Chondrocyte (in vitro differentiated cells): Measurements from ENCODE around the gene ZBTB8A. TPM values are rescaled to one million over a fixed set of nuclear protein-coding genes. Genes with fewer than 3 reads are reported as not detected.

Source experiments
- DNase-seq: peaks from one replicate; pipeline ENCODE4 v3.0.0; 2021; ENCODE audit warnings: mixed read lengths, low spot score
- H3K27ac Mint-ChIP-seq: one replicate; pipeline ENCODE4 v1.8.0; 2021; ENCODE audit warnings: mild to moderate bottlenecking, moderate library complexity, mixed read lengths; ENCODE audit not compliant: unreplicated experiment
- H3K27me3 Mint-ChIP-seq: 2 replicates; pipeline ENCODE4 v1.8.0; 2021; ENCODE audit warnings: low read depth, mixed read lengths
- H3K36me3 Mint-ChIP-seq: 2 replicates; pipeline ENCODE4 v1.8.0; 2021; ENCODE audit warnings: low read depth, mixed read lengths
- H3K4me1 Mint-ChIP-seq: 2 replicates; pipeline ENCODE4 v1.8.0; 2021; ENCODE audit warnings: low read depth, mild to moderate bottlenecking, mixed read lengths
- H3K4me3 Mint-ChIP-seq: one replicate; pipeline ENCODE4 v1.8.0; 2021; ENCODE audit warnings: mild to moderate bottlenecking, moderate library complexity, mixed read lengths; ENCODE audit not compliant: unreplicated experiment
- H3K9me3 Mint-ChIP-seq: 2 replicates; pipeline ENCODE4 v1.8.0; 2021; ENCODE audit warnings: low read depth, mixed read lengths
- CTCF ChIP-seq: fragments of 200-600 bp; sonication (generic); IDR thresholded peaks from 2 replicates; pipeline ENCODE4 v1.5.0; 2021; ENCODE audit warnings: antibody characterized with exemption, mild to moderate bottlenecking, moderate library complexity
- total RNA-seq: library from RNA; stranded (reverse); gene quantifications from 3 replicates; pipeline ENCODE4 v1.2.1, GENCODE V29; 2021

The ZBTB8A gene
- total RNA-seq, 1 donor from 2014 or later, result 12.7 TPM

GRCh38 chr1:32536764-32537163 lies 2.5 kb upstream of the ZBTB8A start:
- no peak overlapping the region for H3K27ac Mint-ChIP-seq
- H3K4me3 Mint-ChIP-seq, result no peak overlapping the region
- H3K27me3 Mint-ChIP-seq, result no peaks in the 10 kb centered on the region
- no peak for TF ChIP-seq CTCF
- no peaks in the 10 kb centered on the region for H3K9me3 Mint-ChIP-seq
- H3K36me3 Mint-ChIP-seq, result no peaks in the 10 kb centered on the region
- no peak for DNase-seq
- peaks cover 19% of the 10 kb centered on the region for H3K4me1 Mint-ChIP-seq

- peaks cover 19% of the 10 kb centered on the region for H3K4me1 Mint-ChIP-seq
- no peaks in the 10 kb centered on the region for H3K27me3 Mint-ChIP-seq
- no peaks in the 10 kb centered on the region for H3K36me3 Mint-ChIP-seq
- no peaks in the 10 kb centered on the region for H3K9me3 Mint-ChIP-seq
- peak overlapping the region; percentile 83 for H3K4me3 Mint-ChIP-seq
- peak overlapping the region; percentile 39 for H3K27ac Mint-ChIP-seq
- no peak for DNase-seq
- no peak for TF ChIP-seq CTCF
Observed at GRCh38 chr1:32539584-32540571, 651 bp downstream of the ZBTB8A start.

GRCh38 chr1:32540605-32541004 lies 1.4 kb downstream of the ZBTB8A start:
- H3K36me3 Mint-ChIP-seq, result no peaks in the 10 kb centered on the region
- H3K9me3 Mint-ChIP-seq, result no peaks in the 10 kb centered on the region
- DNase-seq, result no peak
- no peaks in the 10 kb centered on the region for H3K27me3 Mint-ChIP-seq
- TF ChIP-seq CTCF, result no peak
- H3K27ac Mint-ChIP-seq, result no peak overlapping the region
- H3K4me1 Mint-ChIP-seq, result peaks cover 19% of the 10 kb centered on the region
- peak overlapping the region; percentile 78 for H3K4me3 Mint-ChIP-seq

GRCh38 chr1:32541064-32541566 lies 1.9 kb downstream of the ZBTB8A start:
- Mint-ChIP-seq H3K4me3 (peak overlapping the region; percentile 78), H3K27ac (no peak overlapping the region), H3K9me3 (no peaks in the 10 kb centered on the region), H3K36me3 (no peaks in the 10 kb centered on the region), H3K4me1 (peaks cover 19% of the 10 kb centered on the region), H3K27me3 (no peaks in the 10 kb centered on the region)
- DNase-seq, result no peak
- no peak for TF ChIP-seq CTCF

- Mint-ChIP-seq H3K36me3 (no peaks in the 10 kb centered on the region), H3K4me1 (peaks cover 7% of the 10 kb centered on the region), H3K9me3 (no peaks in the 10 kb centered on the region), H3K27ac (no peak overlapping the region), H3K4me3 (no peak overlapping the region), H3K27me3 (no peaks in the 10 kb centered on the region)
- no peak for DNase-seq
- TF ChIP-seq CTCF, result no peak
Observed at GRCh38 chr1:32546611-32547010, 7.4 kb downstream of the ZBTB8A start.
